Smooth muscle cell (in vitro differentiated cells): ENCODE data around the gene ATG10. TPM values are rescaled to one million over a fixed set of nuclear protein-coding genes. Genes with fewer than 3 reads are reported as not detected.

ENCODE experiments used
- DNase-seq: peaks from one replicate; lab custom pipeline; 2025; ENCODE audit not compliant: unreplicated experiment; lab: John Stamatoyannopoulos, UW
- H2AFZ ChIP-seq: fragments of 200-600 bp; sonication (generic); 2 replicates; pipeline ENCODE4 v1.6.0; 2016; ENCODE audit warnings: antibody characterized with exemption, low read depth, mild to moderate bottlenecking
- H3F3A ChIP-seq: fragments of 200-600 bp; sonication (generic); 2 replicates; pipeline ENCODE4 v1.6.0; 2017; ENCODE audit warnings: antibody characterized with exemption, low read depth
- H3K27ac ChIP-seq: fragments of 200-600 bp; sonication (generic); 2 replicates; pipeline ENCODE4 v1.5.1; 2016; ENCODE audit warnings: low read depth, mild to moderate bottlenecking
- H3K27me3 ChIP-seq: fragments of 200-600 bp; sonication (generic); 2 replicates; pipeline ENCODE4 v1.6.1; 2016; ENCODE audit warnings: low read depth, mild to moderate bottlenecking
- H3K36me3 ChIP-seq: fragments of 200-600 bp; sonication (generic); 2 replicates; pipeline ENCODE4 v1.5.1; 2016; ENCODE audit warnings: low read depth
- H3K4me1 ChIP-seq: fragments of 200-600 bp; sonication (generic); 2 replicates; pipeline ENCODE4 v1.5.1; 2016; ENCODE audit warnings: low read depth
- H3K4me2 ChIP-seq: fragments of 200-600 bp; sonication (generic); 2 replicates; pipeline ENCODE4 v1.6.0; 2016; ENCODE audit warnings: mild to moderate bottlenecking
- H3K4me3 ChIP-seq: fragments of 200-600 bp; sonication (generic); 2 replicates; pipeline ENCODE4 v1.5.1; 2016; ENCODE audit warnings: mild to moderate bottlenecking
- H3K79me2 ChIP-seq: fragments of 200-600 bp; sonication (generic); 2 replicates; pipeline ENCODE4 v1.6.0; 2016; ENCODE audit warnings: low read depth, mild to moderate bottlenecking
- H3K9ac ChIP-seq: fragments of 200-600 bp; sonication (generic); 2 replicates; pipeline ENCODE4 v1.6.0; 2016; ENCODE audit warnings: low read depth
- H3K9me3 ChIP-seq: fragments of 200-600 bp; sonication (generic); replicated peaks from 2 replicates; pipeline ENCODE4 v1.5.1; 2016; ENCODE audit warnings: low read depth
- H4K20me1 ChIP-seq: fragments of 200-600 bp; sonication (generic); 2 replicates; pipeline ENCODE4 v1.6.0; 2016; ENCODE audit warnings: low read depth
- WGBS: methylation state at CpG from one replicate; pipeline ENCODE4 v1.1.7; 2016; ENCODE audit warnings: low lambda C conversion rate; 5-methylcytosine and 5-hydroxymethylcytosine counted together
- polyA plus RNA-seq: library from polyadenylated mRNA; unstranded; fragments of >200 nt; fragmentation: Nextera tagmentation; extraction: Ambion mirVana; gene quantifications from 2 replicates; pipeline ENCODE4 v1.2.1, GENCODE V29; 2016
- total RNA-seq: library from RNA; depleted of rRNA; stranded (reverse); fragments of >200 nt; gene quantifications from 2 replicates; pipeline ENCODE4 v1.2.3, GENCODE V29; 2014
- TF ChIP-seq, protein P1 (sequence below): fragments of 200-600 bp; sonication (generic); IDR thresholded peaks from 2 replicates; pipeline ENCODE4 v1.5.1; 2017; ENCODE audit warnings: borderline replicate concordance, mild to moderate bottlenecking, antibody characterized with exemption; ENCODE audit not compliant: insufficient read depth, poor library complexity, severe bottlenecking

The ATG10 gene
- total and polyA plus RNA-seq, 2 experiments from 2014 or later, result 7.2 to 12.5 TPM

GRCh38 chr5:82091617-82092016, 119.8 kb downstream of the ATG10 start:
- H3K4me1 ChIP-seq, result no peaks in the 10 kb centered on the region
- DNase-seq, result no peak
- no peaks in the 10 kb centered on the region for H3F3A ChIP-seq
- H3K27ac ChIP-seq, result no peak overlapping the region
- TF ChIP-seq, protein P1, sequence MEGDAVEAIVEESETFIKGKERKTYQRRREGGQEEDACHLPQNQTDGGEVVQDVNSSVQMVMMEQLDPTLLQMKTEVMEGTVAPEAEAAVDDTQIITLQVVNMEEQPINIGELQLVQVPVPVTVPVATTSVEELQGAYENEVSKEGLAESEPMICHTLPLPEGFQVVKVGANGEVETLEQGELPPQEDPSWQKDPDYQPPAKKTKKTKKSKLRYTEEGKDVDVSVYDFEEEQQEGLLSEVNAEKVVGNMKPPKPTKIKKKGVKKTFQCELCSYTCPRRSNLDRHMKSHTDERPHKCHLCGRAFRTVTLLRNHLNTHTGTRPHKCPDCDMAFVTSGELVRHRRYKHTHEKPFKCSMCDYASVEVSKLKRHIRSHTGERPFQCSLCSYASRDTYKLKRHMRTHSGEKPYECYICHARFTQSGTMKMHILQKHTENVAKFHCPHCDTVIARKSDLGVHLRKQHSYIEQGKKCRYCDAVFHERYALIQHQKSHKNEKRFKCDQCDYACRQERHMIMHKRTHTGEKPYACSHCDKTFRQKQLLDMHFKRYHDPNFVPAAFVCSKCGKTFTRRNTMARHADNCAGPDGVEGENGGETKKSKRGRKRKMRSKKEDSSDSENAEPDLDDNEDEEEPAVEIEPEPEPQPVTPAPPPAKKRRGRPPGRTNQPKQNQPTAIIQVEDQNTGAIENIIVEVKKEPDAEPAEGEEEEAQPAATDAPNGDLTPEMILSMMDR, result no peak
- H2AFZ ChIP-seq, result no peak overlapping the region
- H3K9me3 ChIP-seq, result peaks cover 7% of the 10 kb centered on the region
- no peaks in the 10 kb centered on the region for H4K20me1 ChIP-seq
- no peaks in the 10 kb centered on the region for H3K27me3 ChIP-seq
- peaks cover 7% of the 10 kb centered on the region for H3K36me3 ChIP-seq
- H3K9ac ChIP-seq, result no peak overlapping the region
- H3K4me3 ChIP-seq, result no peak overlapping the region
- WGBS, result 73% methylated on average over 1 of the region's 1 CpG
- H3K4me2 ChIP-seq, result no peak overlapping the region
- H3K79me2 ChIP-seq, result no peaks in the 10 kb centered on the region

- H3K9ac ChIP-seq, result no peak overlapping the region
- TF ChIP-seq, protein P1, result no peak
- no peak for DNase-seq
- H3K79me2 ChIP-seq, result no peaks in the 10 kb centered on the region
- no peak overlapping the region for H3K4me2 ChIP-seq
- peaks cover 7% of the 10 kb centered on the region for H3K9me3 ChIP-seq
- H3K27ac ChIP-seq, result no peak overlapping the region
- no peak overlapping the region for H2AFZ ChIP-seq
- H4K20me1 ChIP-seq, result no peaks in the 10 kb centered on the region
- no peaks in the 10 kb centered on the region for H3K27me3 ChIP-seq
- no peaks in the 10 kb centered on the region for H3F3A ChIP-seq
- H3K4me1 ChIP-seq, result no peaks in the 10 kb centered on the region
- H3K36me3 ChIP-seq, result no peaks in the 10 kb centered on the region
- no peak overlapping the region for H3K4me3 ChIP-seq
- WGBS, result 98% methylated on average over 2 of the region's 2 CpGs
Measured at GRCh38 chr5:82095536-82095935, 123.7 kb downstream of the ATG10 start.

DNA sequence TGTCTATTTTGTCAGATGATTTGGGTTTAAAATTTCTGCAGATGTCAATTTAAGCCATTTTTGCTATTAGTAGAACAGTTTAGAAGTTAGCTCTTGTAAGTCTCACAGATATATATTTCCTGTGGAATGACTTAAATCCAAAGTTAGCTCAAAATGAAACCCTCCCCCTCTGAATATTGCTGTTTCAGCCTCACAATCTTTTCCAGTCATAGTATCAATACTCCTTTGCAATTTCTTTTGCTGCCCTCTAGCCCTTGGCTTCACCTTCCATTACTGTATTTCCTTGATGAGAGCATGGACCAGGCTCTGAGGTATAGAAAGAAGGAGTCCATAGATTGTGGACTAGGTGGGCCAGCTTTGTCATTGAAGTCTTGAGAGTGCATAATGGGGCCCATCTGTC, 124.4 kb downstream of the ATG10 start:
- no peak overlapping the region for H3K4me3 ChIP-seq
- no peak overlapping the region for H3K27ac ChIP-seq
- H2AFZ ChIP-seq, result no peak overlapping the region
- H3K9me3 ChIP-seq, result peaks cover 7% of the 10 kb centered on the region
- TF ChIP-seq, protein P1, result no peak
- H3K4me2 ChIP-seq, result no peak overlapping the region
- H3F3A ChIP-seq, result no peaks in the 10 kb centered on the region
- H4K20me1 ChIP-seq, result no peaks in the 10 kb centered on the region
- DNase-seq, result no peak
- H3K9ac ChIP-seq, result no peak overlapping the region
- no peaks in the 10 kb centered on the region for H3K36me3 ChIP-seq
- no peaks in the 10 kb centered on the region for H3K4me1 ChIP-seq
- H3K27me3 ChIP-seq, result no peaks in the 10 kb centered on the region
- no peaks in the 10 kb centered on the region for H3K79me2 ChIP-seq

- Histone ChIP-seq H3K27ac (peak overlapping the region; percentile 55), H3K27me3 (no peaks in the 10 kb centered on the region), H3F3A (no peaks in the 10 kb centered on the region), H3K79me2 (no peaks in the 10 kb centered on the region), H3K9me3 (no peaks in the 10 kb centered on the region), H3K4me1 (peaks cover 3% of the 10 kb centered on the region), H3K4me2 (no peak overlapping the region), H4K20me1 (no peaks in the 10 kb centered on the region), H3K4me3 (no peak overlapping the region), H3K36me3 (no peaks in the 10 kb centered on the region), H2AFZ (no peak overlapping the region), H3K9ac (no peak overlapping the region)
- TF ChIP-seq, protein P1, result no peak
- WGBS, result 91% methylated on average over 2 of the region's 2 CpGs
- no peak for DNase-seq
Measured at GRCh38 chr5:82100303-82101077, 128.7 kb downstream of the ATG10 start.
